ENCODE results near the gene ALDH4A1. TPM values are rescaled to one million over a fixed set of nuclear protein-coding genes. Genes with fewer than 3 reads are reported as not detected.

Gene ALDH4A1
- 0.73 TPM for total RNA-seq

- Histone ChIP-seq H3K27me3 (ENCODE audit: insufficient read depth, low read length) (no peaks in the 10 kb centered on the region), H3K4me3 (ENCODE audit: low read length) (peak within 1 kb of the TSS; percentile 67), H3K4me1 (ENCODE audit: insufficient read depth, low read length) (peaks cover 40% of the 10 kb centered on the region), H3K9me3 (ENCODE audit: low read depth, low read length) (no peaks in the 10 kb centered on the region)
Measured at GRCh38 chr1:18902523-18903290, at the start of gene ALDH4A1. TSS of gene ALDH4A1 (minus strand) at chr1:18902555. CDS start at chr1:18902523, 32 bp downstream.

- peaks cover 7% of the 10 kb centered on the region for H3K27me3 ChIP-seq (ENCODE audit: insufficient read depth, low read length)
- H3K4me1 ChIP-seq (ENCODE audit: insufficient read depth, low read length), result peaks cover 87% of the 10 kb centered on the region
- H3K4me3 ChIP-seq (ENCODE audit: low read length), result no peak overlapping the region
- no peaks in the 10 kb centered on the region for H3K9me3 ChIP-seq (ENCODE audit: low read depth, low read length)
Measured at GRCh38 chr1:18951818-18952391, 49.5 kb upstream of the ALDH4A1 start.

- no peaks in the 10 kb centered on the region for H3K9me3 ChIP-seq (ENCODE audit: low read depth, low read length)
- no peak overlapping the region for H3K4me3 ChIP-seq (ENCODE audit: low read length)
- H3K27me3 ChIP-seq (ENCODE audit: insufficient read depth, low read length), result peaks cover 7% of the 10 kb centered on the region
- peaks cover 91% of the 10 kb centered on the region for H3K4me1 ChIP-seq (ENCODE audit: insufficient read depth, low read length)
Measured at GRCh38 chr1:18951416-18951815, 49.1 kb upstream of the ALDH4A1 start.

GRCh38 chr1:18950401-18951026 lies 48.2 kb upstream of the ALDH4A1 start:
- no peaks in the 10 kb centered on the region for H3K9me3 ChIP-seq (ENCODE audit: low read depth, low read length)
- H3K27me3 ChIP-seq (ENCODE audit: insufficient read depth, low read length), result peaks cover 7% of the 10 kb centered on the region
- H3K4me1 ChIP-seq (ENCODE audit: insufficient read depth, low read length), result peaks cover 99% of the 10 kb centered on the region
- H3K4me3 ChIP-seq (ENCODE audit: low read length), result peak overlapping the region; percentile 14

GRCh38 chr1:18949686-18950400 lies 47.5 kb upstream of the ALDH4A1 start:
- Histone ChIP-seq H3K27me3 (ENCODE audit: insufficient read depth, low read length) (peaks cover 4% of the 10 kb centered on the region), H3K9me3 (ENCODE audit: low read depth, low read length) (no peaks in the 10 kb centered on the region), H3K4me3 (ENCODE audit: low read length) (peak overlapping the region; percentile 14), H3K4me1 (ENCODE audit: insufficient read depth, low read length) (peaks cover 99% of the 10 kb centered on the region)

GRCh38 chr1:18948913-18949685 lies 46.7 kb upstream of the ALDH4A1 start:
- H3K27me3 ChIP-seq (ENCODE audit: insufficient read depth, low read length), result no peaks in the 10 kb centered on the region
- H3K4me3 ChIP-seq (ENCODE audit: low read length), result no peak overlapping the region
- peaks cover 97% of the 10 kb centered on the region for H3K4me1 ChIP-seq (ENCODE audit: insufficient read depth, low read length)
- no peaks in the 10 kb centered on the region for H3K9me3 ChIP-seq (ENCODE audit: low read depth, low read length)

- peaks cover 89% of the 10 kb centered on the region for H3K4me1 ChIP-seq (ENCODE audit: insufficient read depth, low read length)
- no peak overlapping the region for H3K4me3 ChIP-seq (ENCODE audit: low read length)
- no peaks in the 10 kb centered on the region for H3K9me3 ChIP-seq (ENCODE audit: low read depth, low read length)
- no peaks in the 10 kb centered on the region for H3K27me3 ChIP-seq (ENCODE audit: insufficient read depth, low read length)
Measured at GRCh38 chr1:18948048-18948912, 45.9 kb upstream of the ALDH4A1 start.

- Histone ChIP-seq H3K9me3 (ENCODE audit: low read depth, low read length) (no peaks in the 10 kb centered on the region), H3K4me3 (ENCODE audit: low read length) (no peak overlapping the region), H3K27me3 (ENCODE audit: insufficient read depth, low read length) (no peaks in the 10 kb centered on the region)
Measured at GRCh38 chr1:18947570-18947969, 45.2 kb upstream of the ALDH4A1 start.

GRCh38 chr1:18946550-18947381 lies 44.4 kb upstream of the ALDH4A1 start:
- H3K4me3 ChIP-seq (ENCODE audit: low read length), result no peak overlapping the region
- no peaks in the 10 kb centered on the region for H3K27me3 ChIP-seq (ENCODE audit: insufficient read depth, low read length)
- peaks cover 85% of the 10 kb centered on the region for H3K4me1 ChIP-seq (ENCODE audit: insufficient read depth, low read length)
- H3K9me3 ChIP-seq (ENCODE audit: low read depth, low read length), result no peaks in the 10 kb centered on the region

More at GRCh38 chr1:18947570-18947969, 45.2 kb upstream of the ALDH4A1 start:
- H3K4me1 ChIP-seq (ENCODE audit: insufficient read depth, low read length), result peaks cover 85% of the 10 kb centered on the region

GRCh38 chr1:18945401-18945849 lies 43.1 kb upstream of the ALDH4A1 start:
- H3K4me3 ChIP-seq (ENCODE audit: low read length), result no peak overlapping the region
- no peaks in the 10 kb centered on the region for H3K27me3 ChIP-seq (ENCODE audit: insufficient read depth, low read length)
- no peaks in the 10 kb centered on the region for H3K9me3 ChIP-seq (ENCODE audit: low read depth, low read length)
- peaks cover 75% of the 10 kb centered on the region for H3K4me1 ChIP-seq (ENCODE audit: insufficient read depth, low read length)

GRCh38 chr1:18944810-18945209 lies 42.5 kb upstream of the ALDH4A1 start:
- H3K4me3 ChIP-seq (ENCODE audit: low read length), result no peak overlapping the region

GRCh38 chr1:18943914-18944572 lies 41.7 kb upstream of the ALDH4A1 start:
- Histone ChIP-seq H3K4me3 (ENCODE audit: low read length) (no peak overlapping the region), H3K4me1 (ENCODE audit: insufficient read depth, low read length) (peaks cover 61% of the 10 kb centered on the region), H3K9me3 (ENCODE audit: low read depth, low read length) (no peaks in the 10 kb centered on the region), H3K27me3 (ENCODE audit: insufficient read depth, low read length) (no peaks in the 10 kb centered on the region)

More at GRCh38 chr1:18944810-18945209, 42.5 kb upstream of the ALDH4A1 start:
- peaks cover 69% of the 10 kb centered on the region for H3K4me1 ChIP-seq (ENCODE audit: insufficient read depth, low read length)
- H3K27me3 ChIP-seq (ENCODE audit: insufficient read depth, low read length), result no peaks in the 10 kb centered on the region
- no peaks in the 10 kb centered on the region for H3K9me3 ChIP-seq (ENCODE audit: low read depth, low read length)

Data from mononuclear cell (primary cell).